Measurements from ENCODE around the gene GTF2E1.

DNA sequence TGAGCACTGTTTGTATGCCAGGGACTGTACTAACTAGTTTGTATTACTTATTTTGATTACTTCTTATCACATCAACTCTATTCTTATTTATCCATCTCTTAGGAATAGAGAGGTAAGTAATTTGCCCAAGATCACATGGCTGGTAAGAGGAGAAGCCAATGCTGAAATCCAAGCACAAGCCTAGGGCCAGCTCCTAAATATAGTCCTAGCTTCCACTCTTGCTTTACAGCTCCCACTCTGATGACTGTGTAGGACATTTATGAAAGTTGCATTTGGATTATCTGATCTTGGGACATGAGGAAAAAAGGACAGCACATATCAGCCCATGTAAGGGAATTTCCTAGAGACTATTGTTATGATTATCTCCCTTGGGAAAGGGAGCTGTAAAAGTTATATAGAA, 58.1 kb downstream of the GTF2E1 start:
- TF ChIP-seq, protein P1, sequence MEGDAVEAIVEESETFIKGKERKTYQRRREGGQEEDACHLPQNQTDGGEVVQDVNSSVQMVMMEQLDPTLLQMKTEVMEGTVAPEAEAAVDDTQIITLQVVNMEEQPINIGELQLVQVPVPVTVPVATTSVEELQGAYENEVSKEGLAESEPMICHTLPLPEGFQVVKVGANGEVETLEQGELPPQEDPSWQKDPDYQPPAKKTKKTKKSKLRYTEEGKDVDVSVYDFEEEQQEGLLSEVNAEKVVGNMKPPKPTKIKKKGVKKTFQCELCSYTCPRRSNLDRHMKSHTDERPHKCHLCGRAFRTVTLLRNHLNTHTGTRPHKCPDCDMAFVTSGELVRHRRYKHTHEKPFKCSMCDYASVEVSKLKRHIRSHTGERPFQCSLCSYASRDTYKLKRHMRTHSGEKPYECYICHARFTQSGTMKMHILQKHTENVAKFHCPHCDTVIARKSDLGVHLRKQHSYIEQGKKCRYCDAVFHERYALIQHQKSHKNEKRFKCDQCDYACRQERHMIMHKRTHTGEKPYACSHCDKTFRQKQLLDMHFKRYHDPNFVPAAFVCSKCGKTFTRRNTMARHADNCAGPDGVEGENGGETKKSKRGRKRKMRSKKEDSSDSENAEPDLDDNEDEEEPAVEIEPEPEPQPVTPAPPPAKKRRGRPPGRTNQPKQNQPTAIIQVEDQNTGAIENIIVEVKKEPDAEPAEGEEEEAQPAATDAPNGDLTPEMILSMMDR (optimal IDR thresholded peaks at IDR 0.05 in 1 of 3, IDR thresholded peaks at IDR 0.05 in 1 of 3, conservative IDR thresholded peaks at IDR 0.05 in 1 of 3; ENCODE audit: extremely low read depth in 1 of 3, insufficient read depth in 2 of 3, low read length in 3 of 3), result no peak
- TF ChIP-seq EZH2 (IDR thresholded peaks at IDR 0.05; ENCODE audit: low read length), result no peak
